Kidney epithelial cell (primary cell): ENCODE measurements around the gene PRKCB. TPM values are rescaled to one million over a fixed set of nuclear protein-coding genes. Genes with fewer than 3 reads are reported as not detected.
"Not testable (repeated sequence)": the region's sequence is repeated elsewhere in the genome, so short reads cannot be mapped to it uniquely, and the experiment has no call there.

Experiments used
- DNase-seq: peaks from one replicate; pipeline ENCODE4 v3.0.0-alpha.2; 2010; ENCODE audit warnings: low read depth
- H3K27me3 ChIP-seq: 2 replicates; pipeline ENCODE4 v1.6.0; 2011; ENCODE audit warnings: low read length; ENCODE audit not compliant: control insufficient read depth, insufficient read depth
- H3K36me3 ChIP-seq: 2 replicates; pipeline ENCODE4 v1.5.1; 2011; ENCODE audit warnings: low read length; ENCODE audit not compliant: control insufficient read depth, insufficient read depth
- H3K4me3 ChIP-seq: 2 replicates; pipeline ENCODE4 v1.5.1; 2011; ENCODE audit warnings: low read depth, mild to moderate bottlenecking, control low read depth, low read length
- CTCF ChIP-seq: IDR thresholded peaks from 2 replicates; pipeline ENCODE4 v1.5.1; 2011; ENCODE audit warnings: mild to moderate bottlenecking, moderate library complexity, low read length, control low read depth, inconsistent platforms; ENCODE audit not compliant: insufficient read depth, poor library complexity, severe bottlenecking
- total RNA-seq: library from RNA; depleted of rRNA; stranded (reverse); fragments of >200 nt; gene quantifications from 2 replicates; pipeline ENCODE4 v1.2.3, GENCODE V29; 2015

PRKCB gene
- total RNA-seq, 1 donor from 2014 or later: 7.1 TPM

- no peak for TF ChIP-seq CTCF
- Histone ChIP-seq H3K4me3 (no peak overlapping the region), H3K36me3 (no peaks in the 10 kb centered on the region), H3K27me3 (no peaks in the 10 kb centered on the region)
- DNase-seq: no peak
Measured at GRCh38 chr16:23931199-23931598, 95.4 kb downstream of the PRKCB start.

- DNase-seq, H3K4me3 ChIP-seq, H3K36me3 ChIP-seq, H3K27me3 ChIP-seq: not testable (repeated sequence)
Measured at GRCh38 chr16:23933650-23934049, 97.9 kb downstream of the PRKCB start.

GRCh38 chr16:23934610-23935236 is 98.9 kb downstream of the PRKCB start:
- Histone ChIP-seq H3K27me3 (no peaks in the 10 kb centered on the region), H3K36me3 (no peaks in the 10 kb centered on the region), H3K4me3 (no peak overlapping the region)
- TF ChIP-seq CTCF: no peak
- no peak for DNase-seq

- TF ChIP-seq CTCF: no peak
- Histone ChIP-seq H3K36me3 (no peaks in the 10 kb centered on the region), H3K27me3 (no peaks in the 10 kb centered on the region), H3K4me3 (no peak overlapping the region)
- DNase-seq: no peak
Measured at GRCh38 chr16:23940111-23940510, 104.3 kb downstream of the PRKCB start.

- Histone ChIP-seq H3K27me3 (no peaks in the 10 kb centered on the region), H3K36me3 (no peaks in the 10 kb centered on the region), H3K4me3 (no peak overlapping the region)
- DNase-seq: no peak
- TF ChIP-seq CTCF: no peak
Measured at GRCh38 chr16:23941025-23941424, 105.2 kb downstream of the PRKCB start.

- Histone ChIP-seq H3K27me3 (no peaks in the 10 kb centered on the region), H3K36me3 (no peaks in the 10 kb centered on the region), H3K4me3 (no peak overlapping the region)
- no peak for TF ChIP-seq CTCF
- no peak for DNase-seq
Measured at GRCh38 chr16:23941963-23942564, 106.3 kb downstream of the PRKCB start.
